Sigmoid colon (tissue), 4 donors: ENCODE results near the gene SHPK.

Experiments
- EP300 ChIP-seq, 4 donors: sonication (generic); formaldehyde crosslinking; IDR thresholded peaks; one replicate each; pipeline ENCODE4 v1.6.1; 2017; ENCODE audit warnings: antibody characterized with exemption in 4 of 4
- POLR2A ChIP-seq, 2 donors: fragments of 450-650 bp; IDR thresholded peaks; one replicate each; pipeline ENCODE4 v1.6.1; 2016; ENCODE audit warnings: antibody characterized with exemption in 2 of 2, mild to moderate bottlenecking in 2 of 2, moderate library complexity in 2 of 2
- POLR2AphosphoS5 ChIP-seq, 4 donors: sonication (generic); formaldehyde crosslinking; IDR thresholded peaks; one replicate each; pipeline ENCODE4 v1.6.1; 2017; ENCODE audit warnings: antibody characterized with exemption in 4 of 4
- TF ChIP-seq, protein P1 (sequence below), 4 experiments: fragments of 450-650 bp in 3 of 4; fragments of 200-600 bp in 1 of 4; IDR thresholded peaks; one replicate each; pipeline ENCODE4 v1.5.1; 2016 to 2019; ENCODE audit warnings: antibody characterized with exemption in 4 of 4, mild to moderate bottlenecking in 3 of 4, moderate library complexity in 2 of 4

DNA sequence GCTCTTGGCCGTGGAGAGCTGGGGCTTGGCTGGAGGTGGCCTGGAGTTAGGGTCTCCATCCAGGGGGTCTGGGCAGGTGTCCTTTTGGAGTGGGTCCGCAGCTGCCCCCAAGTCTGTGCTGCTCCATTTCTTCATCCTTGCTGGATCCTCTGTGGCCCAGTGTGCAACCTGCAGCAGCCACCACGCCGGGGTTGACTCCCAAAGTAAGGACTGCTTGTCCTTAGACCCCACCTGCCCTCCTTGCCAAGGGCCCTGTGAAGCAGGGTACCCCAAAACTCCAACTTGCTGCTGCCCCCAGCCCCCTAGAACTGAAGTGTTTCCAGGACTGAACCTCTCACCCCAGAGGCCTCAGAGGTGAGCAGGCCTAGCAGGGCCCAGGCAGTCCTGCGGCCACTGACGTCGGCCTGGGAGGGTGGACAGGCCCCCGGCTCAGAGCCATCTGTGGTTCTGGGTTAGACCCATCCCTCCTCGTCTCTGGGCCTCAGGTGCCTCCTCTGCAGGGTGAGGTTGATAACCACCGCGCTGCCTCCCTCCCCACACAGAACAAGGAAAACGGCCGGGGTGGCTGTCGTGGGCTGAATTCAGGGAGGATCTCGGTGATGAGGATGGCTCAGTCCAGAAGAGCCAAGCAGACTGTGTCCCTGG lies 43.7 kb downstream of the SHPK start:
- TF ChIP-seq, protein P1, sequence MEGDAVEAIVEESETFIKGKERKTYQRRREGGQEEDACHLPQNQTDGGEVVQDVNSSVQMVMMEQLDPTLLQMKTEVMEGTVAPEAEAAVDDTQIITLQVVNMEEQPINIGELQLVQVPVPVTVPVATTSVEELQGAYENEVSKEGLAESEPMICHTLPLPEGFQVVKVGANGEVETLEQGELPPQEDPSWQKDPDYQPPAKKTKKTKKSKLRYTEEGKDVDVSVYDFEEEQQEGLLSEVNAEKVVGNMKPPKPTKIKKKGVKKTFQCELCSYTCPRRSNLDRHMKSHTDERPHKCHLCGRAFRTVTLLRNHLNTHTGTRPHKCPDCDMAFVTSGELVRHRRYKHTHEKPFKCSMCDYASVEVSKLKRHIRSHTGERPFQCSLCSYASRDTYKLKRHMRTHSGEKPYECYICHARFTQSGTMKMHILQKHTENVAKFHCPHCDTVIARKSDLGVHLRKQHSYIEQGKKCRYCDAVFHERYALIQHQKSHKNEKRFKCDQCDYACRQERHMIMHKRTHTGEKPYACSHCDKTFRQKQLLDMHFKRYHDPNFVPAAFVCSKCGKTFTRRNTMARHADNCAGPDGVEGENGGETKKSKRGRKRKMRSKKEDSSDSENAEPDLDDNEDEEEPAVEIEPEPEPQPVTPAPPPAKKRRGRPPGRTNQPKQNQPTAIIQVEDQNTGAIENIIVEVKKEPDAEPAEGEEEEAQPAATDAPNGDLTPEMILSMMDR (IDR thresholded peaks at IDR 0.05), result no peak
- TF ChIP-seq POLR2AphosphoS5 (IDR thresholded peaks at IDR 0.05) (no peak), POLR2A (IDR thresholded peaks at IDR 0.05) (no peak), EP300 (IDR thresholded peaks at IDR 0.05) (no peak)
